Smooth muscle cell (in vitro differentiated cells): ENCODE measurements around the gene TRIP13. TPM values are rescaled to one million over a fixed set of nuclear protein-coding genes. Genes with fewer than 3 reads are reported as not detected.

ENCODE experiments used
- DNase-seq: peaks from one replicate; lab custom pipeline; 2025; ENCODE audit not compliant: unreplicated experiment; lab: John Stamatoyannopoulos, UW
- H2AFZ ChIP-seq: fragments of 200-600 bp; sonication (generic); 2 replicates; pipeline ENCODE4 v1.6.0; 2016; ENCODE audit warnings: antibody characterized with exemption, low read depth, mild to moderate bottlenecking
- H3F3A ChIP-seq: fragments of 200-600 bp; sonication (generic); 2 replicates; pipeline ENCODE4 v1.6.0; 2017; ENCODE audit warnings: antibody characterized with exemption, low read depth
- H3K27ac ChIP-seq: fragments of 200-600 bp; sonication (generic); 2 replicates; pipeline ENCODE4 v1.5.1; 2016; ENCODE audit warnings: low read depth, mild to moderate bottlenecking
- H3K27me3 ChIP-seq: fragments of 200-600 bp; sonication (generic); 2 replicates; pipeline ENCODE4 v1.6.1; 2016; ENCODE audit warnings: low read depth, mild to moderate bottlenecking
- H3K36me3 ChIP-seq: fragments of 200-600 bp; sonication (generic); 2 replicates; pipeline ENCODE4 v1.5.1; 2016; ENCODE audit warnings: low read depth
- H3K4me1 ChIP-seq: fragments of 200-600 bp; sonication (generic); 2 replicates; pipeline ENCODE4 v1.5.1; 2016; ENCODE audit warnings: low read depth
- H3K4me2 ChIP-seq: fragments of 200-600 bp; sonication (generic); 2 replicates; pipeline ENCODE4 v1.6.0; 2016; ENCODE audit warnings: mild to moderate bottlenecking
- H3K4me3 ChIP-seq: fragments of 200-600 bp; sonication (generic); 2 replicates; pipeline ENCODE4 v1.5.1; 2016; ENCODE audit warnings: mild to moderate bottlenecking
- H3K79me2 ChIP-seq: fragments of 200-600 bp; sonication (generic); 2 replicates; pipeline ENCODE4 v1.6.0; 2016; ENCODE audit warnings: low read depth, mild to moderate bottlenecking
- H3K9ac ChIP-seq: fragments of 200-600 bp; sonication (generic); 2 replicates; pipeline ENCODE4 v1.6.0; 2016; ENCODE audit warnings: low read depth
- H3K9me3 ChIP-seq: fragments of 200-600 bp; sonication (generic); replicated peaks from 2 replicates; pipeline ENCODE4 v1.5.1; 2016; ENCODE audit warnings: low read depth
- H4K20me1 ChIP-seq: fragments of 200-600 bp; sonication (generic); 2 replicates; pipeline ENCODE4 v1.6.0; 2016; ENCODE audit warnings: low read depth
- WGBS: methylation state at CpG from one replicate; pipeline ENCODE4 v1.1.7; 2016; ENCODE audit warnings: low lambda C conversion rate; 5-methylcytosine and 5-hydroxymethylcytosine counted together
- polyA plus RNA-seq: library from polyadenylated mRNA; unstranded; fragments of >200 nt; fragmentation: Nextera tagmentation; extraction: Ambion mirVana; gene quantifications from 2 replicates; pipeline ENCODE4 v1.2.1, GENCODE V29; 2016
- total RNA-seq: library from RNA; depleted of rRNA; stranded (reverse); fragments of >200 nt; gene quantifications from 2 replicates; pipeline ENCODE4 v1.2.3, GENCODE V29; 2014
- TF ChIP-seq, protein P1 (sequence below): fragments of 200-600 bp; sonication (generic); IDR thresholded peaks from 2 replicates; pipeline ENCODE4 v1.5.1; 2017; ENCODE audit warnings: borderline replicate concordance, mild to moderate bottlenecking, antibody characterized with exemption; ENCODE audit not compliant: insufficient read depth, poor library complexity, severe bottlenecking

Gene TRIP13
- total and polyA plus RNA-seq, 2 experiments from 2014 or later = 8.4 to 12.0 TPM

DNA sequence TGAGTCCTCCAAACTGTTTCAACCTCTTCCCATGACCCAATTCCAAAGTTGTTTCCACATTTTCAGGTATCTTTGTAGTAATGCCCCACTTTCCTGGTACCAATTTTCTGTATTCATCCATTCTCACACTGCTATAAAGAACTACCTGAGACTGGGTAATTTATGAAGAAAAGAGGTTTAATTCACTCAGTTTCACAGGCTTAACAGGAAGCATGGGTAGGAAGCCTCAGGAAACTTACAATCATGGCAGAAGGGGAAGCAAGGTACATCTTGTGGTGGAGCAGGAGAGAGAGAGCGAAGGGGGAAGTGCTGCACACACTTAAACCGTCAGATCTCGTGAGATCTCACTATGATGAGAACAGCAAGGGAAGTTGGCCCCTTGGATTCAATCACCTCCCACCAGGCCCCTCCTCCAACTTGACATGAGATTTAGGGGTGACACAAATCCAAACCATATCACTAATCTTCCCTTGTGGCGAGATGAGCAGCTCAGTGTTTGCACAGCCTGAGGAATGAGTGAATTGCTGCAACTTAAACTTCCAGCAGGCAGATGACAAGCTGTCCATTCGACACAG is 42.9 kb downstream of the TRIP13 start:
- Histone ChIP-seq H3K4me2 (no peak overlapping the region), H3K27me3 (no peaks in the 10 kb centered on the region), H3K9me3 (no peaks in the 10 kb centered on the region), H3F3A (no peaks in the 10 kb centered on the region), H4K20me1 (no peaks in the 10 kb centered on the region), H3K9ac (no peak overlapping the region), H3K27ac (no peak overlapping the region), H2AFZ (no peak overlapping the region), H3K79me2 (no peaks in the 10 kb centered on the region), H3K36me3 (no peaks in the 10 kb centered on the region), H3K4me1 (no peaks in the 10 kb centered on the region), H3K4me3 (no peak overlapping the region)
- 53% methylated on average over 5 of the region's 5 CpGs for WGBS
- no peak for DNase-seq
- TF ChIP-seq, protein P1, sequence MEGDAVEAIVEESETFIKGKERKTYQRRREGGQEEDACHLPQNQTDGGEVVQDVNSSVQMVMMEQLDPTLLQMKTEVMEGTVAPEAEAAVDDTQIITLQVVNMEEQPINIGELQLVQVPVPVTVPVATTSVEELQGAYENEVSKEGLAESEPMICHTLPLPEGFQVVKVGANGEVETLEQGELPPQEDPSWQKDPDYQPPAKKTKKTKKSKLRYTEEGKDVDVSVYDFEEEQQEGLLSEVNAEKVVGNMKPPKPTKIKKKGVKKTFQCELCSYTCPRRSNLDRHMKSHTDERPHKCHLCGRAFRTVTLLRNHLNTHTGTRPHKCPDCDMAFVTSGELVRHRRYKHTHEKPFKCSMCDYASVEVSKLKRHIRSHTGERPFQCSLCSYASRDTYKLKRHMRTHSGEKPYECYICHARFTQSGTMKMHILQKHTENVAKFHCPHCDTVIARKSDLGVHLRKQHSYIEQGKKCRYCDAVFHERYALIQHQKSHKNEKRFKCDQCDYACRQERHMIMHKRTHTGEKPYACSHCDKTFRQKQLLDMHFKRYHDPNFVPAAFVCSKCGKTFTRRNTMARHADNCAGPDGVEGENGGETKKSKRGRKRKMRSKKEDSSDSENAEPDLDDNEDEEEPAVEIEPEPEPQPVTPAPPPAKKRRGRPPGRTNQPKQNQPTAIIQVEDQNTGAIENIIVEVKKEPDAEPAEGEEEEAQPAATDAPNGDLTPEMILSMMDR = no peak

DNA sequence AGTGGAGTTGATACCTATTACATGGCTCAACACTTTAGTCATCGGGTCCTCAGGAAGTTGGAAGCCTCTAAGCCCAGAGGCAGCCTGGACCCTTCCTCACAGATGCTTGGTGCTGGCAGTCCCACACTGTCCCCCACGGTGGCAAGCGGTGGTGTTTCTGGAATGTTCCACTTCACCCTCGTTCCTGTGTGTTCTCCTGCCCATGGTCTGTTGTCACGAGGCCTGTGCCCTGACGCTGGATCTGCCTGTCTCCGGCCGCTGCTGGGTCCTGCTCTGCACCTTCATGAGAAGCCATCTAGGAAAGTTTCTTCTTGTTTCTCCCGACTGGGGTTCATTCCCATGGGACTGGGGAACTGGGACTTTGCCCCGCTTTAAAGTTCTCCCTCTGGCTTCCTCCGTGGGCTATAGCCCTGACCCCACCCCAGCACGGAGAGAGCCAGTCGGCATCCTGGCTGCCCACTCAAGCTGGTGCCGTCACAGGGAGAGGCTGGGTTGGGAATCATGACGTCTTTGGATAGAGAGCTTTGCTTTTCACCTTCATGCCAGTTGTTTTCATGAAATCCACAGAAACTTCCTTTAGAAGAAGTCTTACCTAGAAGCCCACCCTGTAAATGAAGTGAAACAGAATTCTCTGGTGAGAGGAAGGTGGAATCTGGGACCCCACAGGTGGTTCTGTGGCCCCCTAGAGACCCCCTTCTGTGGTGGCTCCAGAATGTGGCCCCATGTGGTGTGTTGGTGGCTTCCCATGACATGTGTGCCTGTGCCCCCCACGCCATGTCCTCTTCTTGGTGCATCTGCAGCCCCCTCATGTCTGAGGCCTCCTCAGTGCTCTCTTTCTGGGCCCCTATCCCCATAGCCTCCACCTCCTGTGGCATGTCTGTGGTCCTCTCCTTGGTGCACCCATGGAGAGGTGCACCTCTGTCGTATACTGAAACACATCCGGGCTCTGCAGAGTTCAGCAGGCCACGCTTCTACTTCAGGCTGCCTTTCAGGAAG is 43.8 kb downstream of the TRIP13 start:
- 89% methylated on average over 19 of the region's 19 CpGs for WGBS
- Histone ChIP-seq H3K4me2 (no peak overlapping the region), H3K27ac (no peak overlapping the region), H3F3A (no peaks in the 10 kb centered on the region), H4K20me1 (no peaks in the 10 kb centered on the region), H3K36me3 (no peaks in the 10 kb centered on the region), H3K9ac (no peak overlapping the region), H3K27me3 (no peaks in the 10 kb centered on the region), H3K79me2 (no peaks in the 10 kb centered on the region), H3K4me1 (no peaks in the 10 kb centered on the region), H3K4me3 (no peak overlapping the region), H2AFZ (no peak overlapping the region), H3K9me3 (no peaks in the 10 kb centered on the region)
- TF ChIP-seq, protein P1 = no peak
- DNase-seq = no peak

DNA sequence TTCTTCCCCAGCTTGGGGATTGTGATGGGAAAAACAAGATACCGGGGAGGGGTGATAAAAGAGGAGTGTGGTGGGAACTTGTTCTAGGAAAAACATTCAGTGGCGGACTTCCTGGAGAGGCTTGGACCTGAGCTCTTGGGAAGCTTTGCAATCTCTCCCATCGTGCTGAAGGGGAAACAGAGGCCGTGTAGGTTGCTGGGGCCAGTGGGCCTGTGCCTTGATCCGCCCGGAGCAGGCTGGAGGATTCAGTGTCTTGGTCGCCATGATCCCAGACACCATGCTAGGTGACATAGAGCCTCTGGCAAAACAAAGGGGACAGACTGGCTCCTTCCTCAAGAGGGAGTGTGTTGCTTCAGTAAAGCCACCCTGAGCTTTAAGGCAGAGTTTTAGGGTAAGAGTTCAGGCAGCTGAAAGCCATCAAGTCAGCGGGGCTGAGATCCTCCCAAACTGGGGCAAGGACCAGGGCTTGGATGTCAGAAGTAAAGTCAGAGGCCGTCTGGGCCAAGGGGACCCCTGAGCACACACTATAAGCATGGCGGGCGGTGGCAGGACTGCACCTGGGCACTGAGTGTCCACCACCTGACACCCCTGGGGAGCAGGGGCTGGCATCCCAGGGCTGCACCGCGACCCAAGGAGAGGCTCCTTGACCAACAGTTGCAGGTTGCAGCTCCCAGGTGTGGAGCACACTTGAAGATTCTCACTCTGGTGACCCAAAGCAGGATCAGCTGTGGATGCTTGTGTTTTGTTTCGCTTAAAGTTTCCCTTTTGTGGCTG is 44.7 kb downstream of the TRIP13 start:
- Histone ChIP-seq H3K27ac (no peak overlapping the region), H3F3A (no peaks in the 10 kb centered on the region), H3K9me3 (no peaks in the 10 kb centered on the region), H3K9ac (no peak overlapping the region), H3K36me3 (no peaks in the 10 kb centered on the region), H3K4me1 (no peaks in the 10 kb centered on the region), H3K79me2 (no peaks in the 10 kb centered on the region), H3K4me2 (no peak overlapping the region), H4K20me1 (no peaks in the 10 kb centered on the region), H3K4me3 (no peak overlapping the region), H2AFZ (no peak overlapping the region), H3K27me3 (no peaks in the 10 kb centered on the region)
- TF ChIP-seq, protein P1 = no peak
- no peak for DNase-seq
- WGBS = 94% methylated on average over 14 of the region's 14 CpGs
